Colonic mucosa (tissue), 4 donors: ENCODE data around the gene NR3C2. TPM values are rescaled to one million over a fixed set of nuclear protein-coding genes. Genes with fewer than 3 reads are reported as not detected.
A peak's percentile ranks its signal among the peaks of the same experiment; 100 is the strongest.

Experiments used
- DNase-seq: peaks from one replicate; pipeline ENCODE4 v3.0.0-alpha.2; 2020
- H3K27ac ChIP-seq: fragments of 200-600 bp; one replicate; pipeline ENCODE4 v1.8.0; 2021
- H3K27me3 ChIP-seq: fragments of 200-600 bp; one replicate; pipeline ENCODE4 v1.8.0; 2021
- H3K36me3 ChIP-seq: fragments of 200-600 bp; one replicate; pipeline ENCODE4 v1.8.0; 2021
- H3K4me1 ChIP-seq: fragments of 200-600 bp; one replicate; pipeline ENCODE4 v1.8.0; 2021; ENCODE audit warnings: mild to moderate bottlenecking
- H3K4me3 ChIP-seq: fragments of 200-600 bp; one replicate; pipeline ENCODE4 v1.8.0; 2021
- H3K9ac ChIP-seq, 2 donors: one replicate each; pipeline ENCODE4 v1.7.0; 2013; ENCODE audit warnings: control low read depth in 2 of 2, low read depth in 2 of 2, low read length in 2 of 2
- H3K9me3 ChIP-seq: fragments of 200-600 bp; one replicate; pipeline ENCODE4 v1.8.0; 2021
- intact Hi-C: fragments of 100-400 bp; cut with DNase I; formaldehyde crosslinking; loops from one replicate; pipeline ENCODE4 v1.14.1; 2022
- total RNA-seq, 2 donors: library from RNA; stranded (reverse); fragmentation: NEBNext Ultra II Directional in 1 of 2; extraction: Animal tissue kit (Norgen Biotek cat#: 25700) in 1 of 2; gene quantifications; one replicate each; pipeline ENCODE4 v1.2.1, GENCODE V29; 2021
- TF ChIP-seq, protein P1 (sequence below): fragments of 200-600 bp; IDR thresholded peaks from one replicate; pipeline ENCODE4 v1.8.0; 2022; ENCODE audit warnings: antibody characterized with exemption, mild to moderate bottlenecking
- donor health status: healthy.
- donor health status: DM: no; HTN: no; CAD: no.
- donor health status: DM: no; HTN: no; CAD: no.

NR3C2 gene
- total RNA-seq, 2 donors from 2014 or later, result 74.8 to 96.0 TPM

DNA sequence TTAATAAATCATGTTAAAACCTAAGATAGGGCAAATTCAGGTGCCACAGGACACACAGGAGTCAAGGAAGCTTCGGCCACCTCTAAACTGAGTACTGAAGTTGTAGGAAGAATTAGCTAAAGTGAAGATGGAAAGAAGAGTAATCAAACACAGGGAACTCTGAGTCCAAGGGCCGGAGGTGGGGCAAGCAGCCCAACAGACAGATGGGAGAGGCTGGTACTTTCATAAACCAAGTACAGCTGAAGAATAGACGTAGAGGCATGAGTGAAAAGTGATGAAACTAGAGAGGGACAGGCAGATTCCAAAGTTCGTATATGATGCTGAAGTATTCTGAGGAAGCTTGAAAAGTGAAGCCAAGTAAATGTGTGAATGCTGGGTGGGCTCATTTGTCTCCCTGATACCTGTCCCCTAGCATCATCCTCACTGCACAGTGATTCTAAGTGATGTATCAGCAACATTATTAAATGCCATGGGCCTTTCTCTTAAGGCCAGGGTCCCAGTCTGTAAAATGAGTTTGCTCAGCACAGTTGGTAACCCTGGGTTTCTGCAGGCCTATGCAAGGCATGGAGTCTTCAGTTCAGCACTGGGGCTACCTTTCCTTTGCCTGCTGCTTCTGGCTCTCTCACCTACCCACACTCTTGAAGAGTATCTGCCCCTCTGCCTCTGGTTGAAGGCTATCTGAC lies 203.3 kb downstream of the NR3C2 start:
- H3K27me3 ChIP-seq, result no peaks in the 10 kb centered on the region
- no peak overlapping the region for H3K4me3 ChIP-seq
- TF ChIP-seq, protein P1, sequence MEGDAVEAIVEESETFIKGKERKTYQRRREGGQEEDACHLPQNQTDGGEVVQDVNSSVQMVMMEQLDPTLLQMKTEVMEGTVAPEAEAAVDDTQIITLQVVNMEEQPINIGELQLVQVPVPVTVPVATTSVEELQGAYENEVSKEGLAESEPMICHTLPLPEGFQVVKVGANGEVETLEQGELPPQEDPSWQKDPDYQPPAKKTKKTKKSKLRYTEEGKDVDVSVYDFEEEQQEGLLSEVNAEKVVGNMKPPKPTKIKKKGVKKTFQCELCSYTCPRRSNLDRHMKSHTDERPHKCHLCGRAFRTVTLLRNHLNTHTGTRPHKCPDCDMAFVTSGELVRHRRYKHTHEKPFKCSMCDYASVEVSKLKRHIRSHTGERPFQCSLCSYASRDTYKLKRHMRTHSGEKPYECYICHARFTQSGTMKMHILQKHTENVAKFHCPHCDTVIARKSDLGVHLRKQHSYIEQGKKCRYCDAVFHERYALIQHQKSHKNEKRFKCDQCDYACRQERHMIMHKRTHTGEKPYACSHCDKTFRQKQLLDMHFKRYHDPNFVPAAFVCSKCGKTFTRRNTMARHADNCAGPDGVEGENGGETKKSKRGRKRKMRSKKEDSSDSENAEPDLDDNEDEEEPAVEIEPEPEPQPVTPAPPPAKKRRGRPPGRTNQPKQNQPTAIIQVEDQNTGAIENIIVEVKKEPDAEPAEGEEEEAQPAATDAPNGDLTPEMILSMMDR, result no peak
- peaks cover 3% of the 10 kb centered on the region for H3K4me1 ChIP-seq
- intact Hi-C loops, result no loop called here
- DNase-seq, result peak; percentile 67
- no peak overlapping the region for H3K9ac ChIP-seq
- no peaks in the 10 kb centered on the region for H3K36me3 ChIP-seq
- no peaks in the 10 kb centered on the region for H3K9me3 ChIP-seq
- H3K27ac ChIP-seq, result no peak overlapping the region

DNA sequence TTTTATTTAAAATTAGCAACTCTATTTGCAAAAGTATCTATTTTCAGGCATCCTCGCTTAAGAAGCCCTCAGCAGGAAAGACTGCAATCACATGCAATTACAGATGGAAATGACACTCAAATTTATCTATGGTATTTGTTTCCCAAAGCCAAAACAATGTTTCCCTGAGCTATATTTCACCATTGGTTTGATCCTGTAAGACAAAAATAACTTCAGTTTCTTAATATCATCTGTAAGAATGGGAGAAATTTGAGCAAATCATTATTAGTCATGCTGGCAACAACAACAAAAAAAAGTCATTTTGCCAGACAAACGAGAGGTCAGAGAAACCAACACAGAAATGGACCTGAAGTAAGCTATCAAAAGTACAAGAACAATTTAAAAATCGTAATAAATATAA lies 204.1 kb downstream of the NR3C2 start:
- no peak overlapping the region for H3K27ac ChIP-seq
- intact Hi-C loops, result no loop called here
- no peak for DNase-seq

DNA sequence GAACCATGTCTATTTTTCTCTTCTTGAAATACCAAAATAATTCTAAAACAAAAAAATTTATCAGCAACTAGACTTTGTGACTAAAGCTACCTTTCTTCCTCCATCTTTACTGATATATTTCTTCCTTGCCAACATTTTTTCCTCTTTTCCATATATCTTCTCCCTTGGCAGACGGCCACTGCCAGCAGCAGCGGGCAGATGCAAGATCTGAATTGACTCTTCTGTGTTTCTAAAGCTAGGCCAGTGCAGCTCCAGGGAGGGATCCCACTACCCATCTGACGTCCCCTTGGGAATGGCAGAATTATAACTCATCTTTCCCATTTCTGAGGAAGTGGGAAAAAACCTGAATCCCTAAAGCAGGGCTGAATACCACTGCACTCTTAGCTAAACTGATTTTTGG lies 206.4 kb downstream of the NR3C2 start:
- Histone ChIP-seq H3K27me3 (no peaks in the 10 kb centered on the region), H3K27ac (no peak overlapping the region), H3K4me3 (no peak overlapping the region), H3K36me3 (no peaks in the 10 kb centered on the region), H3K4me1 (peaks cover 3% of the 10 kb centered on the region), H3K9me3 (no peaks in the 10 kb centered on the region), H3K9ac (no peak overlapping the region)
- TF ChIP-seq, protein P1, result no peak
- no peak for DNase-seq
- intact Hi-C loops, result no loop called here

More for the DNA sequence above, 204.1 kb downstream of the NR3C2 start:
- H3K9me3 ChIP-seq, result no peaks in the 10 kb centered on the region
- H3K4me3 ChIP-seq, result no peak overlapping the region
- no peaks in the 10 kb centered on the region for H3K36me3 ChIP-seq
- TF ChIP-seq, protein P1, result no peak
- peaks cover 3% of the 10 kb centered on the region for H3K4me1 ChIP-seq
- no peaks in the 10 kb centered on the region for H3K27me3 ChIP-seq
- H3K9ac ChIP-seq, result no peak overlapping the region

DNA sequence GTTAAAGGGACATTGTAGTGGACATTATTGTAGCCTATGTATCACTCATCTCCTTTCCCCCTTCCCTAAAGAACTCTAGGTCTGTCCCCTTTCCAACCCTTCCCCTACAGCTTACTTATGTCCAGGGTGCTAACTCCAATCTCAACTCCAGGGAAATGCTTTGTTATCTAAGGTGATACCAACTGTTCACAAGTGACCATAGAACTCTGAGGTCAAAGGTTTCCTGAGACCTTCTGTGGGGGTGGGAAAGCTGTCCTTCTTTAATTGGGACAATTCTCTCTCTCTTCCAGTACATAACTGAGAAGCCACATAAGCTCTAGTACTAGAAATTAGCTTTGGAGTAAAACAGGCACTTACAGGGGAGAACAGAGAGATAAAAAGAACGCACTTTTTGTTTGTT lies 212.4 kb downstream of the NR3C2 start:
- H3K4me3 ChIP-seq, result no peak overlapping the region
- DNase-seq, result no peak
- H3K27ac ChIP-seq, result no peak overlapping the region
- no peaks in the 10 kb centered on the region for H3K27me3 ChIP-seq
- H3K4me1 ChIP-seq, result no peaks in the 10 kb centered on the region
- TF ChIP-seq, protein P1, result no peak
- no peak overlapping the region for H3K9ac ChIP-seq
- no peaks in the 10 kb centered on the region for H3K36me3 ChIP-seq
- no peaks in the 10 kb centered on the region for H3K9me3 ChIP-seq
- intact Hi-C loops, result no loop called here

DNA sequence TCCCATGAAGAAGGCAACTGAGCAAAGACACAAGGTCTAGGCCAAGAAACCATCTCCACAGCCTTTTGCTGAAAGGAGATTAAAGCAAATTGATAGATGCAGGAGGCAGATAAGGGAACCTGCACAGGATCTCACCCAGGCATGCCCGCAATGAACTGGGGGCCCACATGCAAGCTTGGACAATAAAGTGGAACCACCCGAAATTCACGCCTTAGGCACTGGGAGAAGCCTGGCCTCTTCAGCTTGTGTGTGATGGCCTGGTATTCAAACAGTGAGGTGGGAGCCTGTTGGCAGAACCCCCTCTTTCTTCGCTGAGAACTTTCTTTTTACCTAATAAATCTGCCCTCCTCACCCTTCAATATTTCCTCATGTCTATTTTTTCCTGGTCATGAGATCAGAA lies 213.2 kb downstream of the NR3C2 start:
- H3K4me1 ChIP-seq, result no peaks in the 10 kb centered on the region
- H3K27ac ChIP-seq, result no peak overlapping the region
- no peak overlapping the region for H3K9ac ChIP-seq
- H3K9me3 ChIP-seq, result no peaks in the 10 kb centered on the region
- no peaks in the 10 kb centered on the region for H3K36me3 ChIP-seq
- DNase-seq, result no peak
- H3K4me3 ChIP-seq, result no peak overlapping the region
- intact Hi-C loops, result no loop called here
- H3K27me3 ChIP-seq, result no peaks in the 10 kb centered on the region
- TF ChIP-seq, protein P1, result no peak
